ENCODE results near the gene SYT2.

GRCh38 chr1:202619505-202619904, 90.7 kb downstream of the SYT2 start:
- TF ChIP-seq MED8 (CRISPR knock-in tag; IDR thresholded peaks at IDR 0.05; ENCODE audit: insufficient replicate concordance) (no peak), RAD51 (IDR thresholded peaks at IDR 0.05; ENCODE audit: borderline replicate concordance) (no peak), ATF3 (CRISPR knock-in tag; IDR thresholded peaks at IDR 0.05) (no peak), FOSL2 (CRISPR knock-in tag; IDR thresholded peaks at IDR 0.05) (no peak), ZKSCAN5 (CRISPR knock-in tag; IDR thresholded peaks at IDR 0.05) (no peak), REST (IDR thresholded peaks at IDR 0.05; ENCODE audit: borderline replicate concordance in 1 of 2, low read depth in 1 of 2, low read length in 2 of 2) (no peak), SNAPC5 (CRISPR knock-in tag; IDR thresholded peaks at IDR 0.05; ENCODE audit: borderline replicate concordance) (no peak), ERF (CRISPR knock-in tag; IDR thresholded peaks at IDR 0.05) (no peak), POLR2AphosphoS5 (IDR thresholded peaks at IDR 0.05; ENCODE audit: low read depth, low read length) (no peak), ZNF768 (CRISPR knock-in tag; IDR thresholded peaks at IDR 0.05) (no peak), SIN3B (IDR thresholded peaks at IDR 0.05; ENCODE audit: low read length) (no peak), SIN3A (IDR thresholded peaks at IDR 0.05; ENCODE audit: borderline replicate concordance, low read depth, low read length) (no peak), CTCF (CRISPR knock-in tag; IDR thresholded peaks at IDR 0.05) (no peak), NONO (IDR thresholded peaks at IDR 0.05) (no peak), NONO (CRISPR knock-in tag; conservative IDR thresholded peaks at IDR 0.05) (no peak)
